GM23338 (cell line): ENCODE results near the gene UNC45B. TPM values are rescaled to one million over a fixed set of nuclear protein-coding genes. Genes with fewer than 3 reads are reported as not detected.

Experiments used
- ATAC-seq: fragments of 200-7000 bp; cut with Tn5 transposase; 3 replicates; pipeline ENCODE4 v1.9.1; 2020
- DNase-seq: peaks from one replicate; pipeline ENCODE4 v3.0.0-alpha.2; 2015; ENCODE audit warnings: low spot score
- H2AFZ ChIP-seq: fragments of 200-600 bp; sonication (generic); 2 replicates; pipeline ENCODE4 v1.8.0; 2016; ENCODE audit warnings: antibody characterized with exemption, mild to moderate bottlenecking, moderate library complexity
- H3F3A ChIP-seq: fragments of 200-600 bp; sonication (generic); replicated peaks from 2 replicates; pipeline ENCODE4 v1.8.0; 2017; ENCODE audit warnings: antibody characterized with exemption, mixed run types, low read depth
- H3K27ac ChIP-seq: fragments of 200-600 bp; sonication (generic); 2 replicates; pipeline ENCODE4 v1.6.1; 2016; ENCODE audit warnings: low read depth
- H3K27me3 ChIP-seq: fragments of 200-600 bp; sonication (generic); 2 replicates; pipeline ENCODE4 v1.8.0; 2016; ENCODE audit warnings: mild to moderate bottlenecking, mixed run types, moderate library complexity; ENCODE audit not compliant: insufficient read depth
- H3K36me3 ChIP-seq: fragments of 200-600 bp; sonication (generic); 2 replicates; pipeline ENCODE4 v1.8.0; 2016; ENCODE audit warnings: mild to moderate bottlenecking; ENCODE audit not compliant: insufficient read depth
- H3K4me1 ChIP-seq: fragments of 200-600 bp; sonication (generic); 2 replicates; pipeline ENCODE4 v1.8.0; 2016; ENCODE audit warnings: mild to moderate bottlenecking, moderate library complexity; ENCODE audit not compliant: insufficient read depth
- H3K4me2 ChIP-seq: fragments of 200-600 bp; sonication (generic); 2 replicates; pipeline ENCODE4 v1.7.1; 2017; ENCODE audit warnings: mixed run types
- H3K4me3 ChIP-seq: fragments of 200-600 bp; sonication (generic); 2 replicates; pipeline ENCODE4 v1.6.1; 2016; ENCODE audit warnings: mixed run types
- H3K79me2 ChIP-seq: fragments of 200-600 bp; sonication (generic); replicated peaks from 2 replicates; pipeline ENCODE4 v1.8.0; 2017; ENCODE audit warnings: mild to moderate bottlenecking; ENCODE audit not compliant: insufficient read depth
- H3K9me2 ChIP-seq: fragments of 200-600 bp; sonication (generic); 2 replicates; pipeline ENCODE4 v1.8.0; 2017; ENCODE audit not compliant: insufficient read depth
- H4K20me1 ChIP-seq: fragments of 200-600 bp; sonication (generic); replicated peaks from 2 replicates; pipeline ENCODE4 v1.8.0; 2017; ENCODE audit warnings: mild to moderate bottlenecking; ENCODE audit not compliant: insufficient read depth
- H3K27ac Mint-ChIP-seq: 2 replicates; pipeline ENCODE4 v1.8.0; 2020; ENCODE audit warnings: inconsistent platforms, mild to moderate bottlenecking, moderate library complexity, mixed read lengths
- H3K27me3 Mint-ChIP-seq: 3 replicates; pipeline ENCODE4 v1.8.0; 2022; ENCODE audit warnings: low read depth, mild to moderate bottlenecking, moderate library complexity, mixed read lengths, inconsistent platforms; ENCODE audit not compliant: insufficient read depth, poor library complexity
- H3K36me3 Mint-ChIP-seq: 3 replicates; pipeline ENCODE4 v1.8.0; 2021; ENCODE audit warnings: low read depth, mild to moderate bottlenecking, inconsistent platforms, moderate library complexity, mixed read lengths
- H3K4me1 Mint-ChIP-seq: 3 replicates; pipeline ENCODE4 v1.8.0; 2020; ENCODE audit warnings: mild to moderate bottlenecking, inconsistent platforms, mixed read lengths
- H3K4me3 Mint-ChIP-seq: 3 replicates; pipeline ENCODE4 v1.8.0; 2021; ENCODE audit warnings: moderate library complexity, mild to moderate bottlenecking, inconsistent platforms, mixed read lengths
- H3K9me3 Mint-ChIP-seq: 3 replicates; pipeline ENCODE4 v1.8.0; 2020; ENCODE audit warnings: moderate library complexity, mild to moderate bottlenecking, inconsistent platforms, mixed read lengths
- CREB1 ChIP-seq: fragments of 250-450 bp; sonication (Bioruptor Pico); IDR thresholded peaks from 2 replicates; pipeline ENCODE4 v1.5.0; 2020; ENCODE audit warnings: low read depth, mild to moderate bottlenecking, moderate library complexity
- EZH2 ChIP-seq: fragments of 200-600 bp; sonication (generic); IDR thresholded peaks from one replicate; pipeline ENCODE4 v1.8.0; 2017; ENCODE audit warnings: antibody characterized with exemption, mild to moderate bottlenecking, low read depth; ENCODE audit not compliant: unreplicated experiment
- EZH2phosphoT487 ChIP-seq: fragments of 200-600 bp; sonication (generic); IDR thresholded peaks from one replicate; pipeline ENCODE4 v1.8.1; 2018; ENCODE audit warnings: antibody characterized with exemption; ENCODE audit not compliant: unreplicated experiment
- JUNB ChIP-seq: IDR thresholded peaks from one replicate; pipeline ENCODE4 v1.6.1; 2016; ENCODE audit warnings: antibody characterized with exemption; ENCODE audit not compliant: unreplicated experiment
- NANOG ChIP-seq: IDR thresholded peaks from 2 replicates; pipeline ENCODE4 v1.6.1; 2016; ENCODE audit warnings: antibody characterized with exemption, borderline replicate concordance
- POLR2AphosphoS5 ChIP-seq: IDR thresholded peaks from 2 replicates; pipeline ENCODE4 v1.6.1; 2016; ENCODE audit warnings: antibody characterized with exemption, low read depth
- STAT1 ChIP-seq: IDR thresholded peaks from one replicate; pipeline ENCODE4 v1.6.1; 2016; ENCODE audit warnings: antibody characterized with exemption; ENCODE audit not compliant: unreplicated experiment
- ZNF114 ChIP-seq: fragments of 250-450 bp; sonication (Bioruptor Pico); IDR thresholded peaks from 2 replicates; pipeline ENCODE4 v1.5.0; 2020; ENCODE audit warnings: mild to moderate bottlenecking, moderate library complexity
- ZNF331 ChIP-seq: fragments of 250-450 bp; sonication (Bioruptor Pico); IDR thresholded peaks from 2 replicates; pipeline ENCODE4 v1.5.0; 2020; ENCODE audit warnings: low read depth, mild to moderate bottlenecking, moderate library complexity
- polyA plus RNA-seq: library from polyadenylated mRNA; unstranded; fragments of >200 nt; fragmentation: Nextera tagmentation; extraction: Ambion mirVana; gene quantifications from 2 replicates; pipeline ENCODE4 v1.2.1, GENCODE V29; 2016
- total RNA-seq: library from RNA; depleted of rRNA; stranded (reverse); fragments of >200 nt; shearing (Covaris generic); gene quantifications from 2 replicates; pipeline ENCODE4 v1.2.3, GENCODE V29; 2014
- TF ChIP-seq, protein P1 (sequence below): IDR thresholded peaks from one replicate; pipeline ENCODE4 v1.6.1; 2018; ENCODE audit warnings: antibody characterized with exemption; ENCODE audit not compliant: unreplicated experiment
- TF ChIP-seq, protein P2 (sequence below): fragments of 250-450 bp; sonication (Bioruptor Pico); IDR thresholded peaks from 2 replicates; pipeline ENCODE4 v1.5.0; 2020; ENCODE audit warnings: mild to moderate bottlenecking, moderate library complexity
- TF ChIP-seq, protein P3 (sequence below), 2 experiments: fragments of 200-600 bp in 1 of 2; sonication (generic) in 1 of 2; conservative IDR thresholded peaks; 2 replicates each; pipeline versions ENCODE4 v1.5.1 to v1.6.1; 2016 to 2017; ENCODE audit warnings: antibody characterized with exemption in 2 of 2, low read depth in 2 of 2, mild to moderate bottlenecking in 2 of 2, moderate library complexity in 1 of 2
- TF ChIP-seq, protein P4 (sequence below): IDR thresholded peaks from 2 replicates; pipeline ENCODE4 v1.6.1; 2016; ENCODE audit warnings: antibody characterized with exemption

Gene UNC45B
- total and polyA plus RNA-seq, 2 experiments from 2014 or later: 0.03 TPM; not detected in 1

DNA sequence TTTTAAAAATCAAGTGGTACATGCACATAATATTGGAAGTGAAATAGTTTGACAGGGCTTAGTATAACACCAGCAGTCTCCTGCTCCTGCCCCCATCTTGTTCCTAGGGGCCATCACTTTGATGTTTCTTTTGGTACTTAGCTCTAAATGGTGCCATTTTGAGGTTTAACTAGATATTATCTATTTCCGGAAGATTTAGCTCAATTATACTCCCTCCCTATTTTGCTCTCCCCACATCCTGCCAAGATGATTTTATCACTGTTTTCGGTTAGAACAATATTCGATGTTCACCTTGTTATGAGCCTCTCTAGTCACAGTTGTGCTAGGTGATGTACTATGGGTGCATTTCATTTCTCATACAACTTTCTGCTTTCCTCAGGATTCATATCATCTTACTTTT lies 66.6 kb downstream of the UNC45B start:
- Histone ChIP-seq H3K4me3 (no peak overlapping the region), H3K27me3 (no peaks in the 10 kb centered on the region), H3K79me2 (no peaks in the 10 kb centered on the region), H4K20me1 (no peaks in the 10 kb centered on the region), H3K9me2 (no peaks in the 10 kb centered on the region), H3K4me1 (no peaks in the 10 kb centered on the region), H3K4me2 (no peak overlapping the region), H3K36me3 (no peaks in the 10 kb centered on the region), H3F3A (no peaks in the 10 kb centered on the region), H2AFZ (no peak overlapping the region), H3K27ac (no peak overlapping the region)
- Mint-ChIP-seq H3K27ac (no peak overlapping the region), H3K4me1 (peaks cover 6% of the 10 kb centered on the region), H3K9me3 (no peaks in the 10 kb centered on the region), H3K27me3 (peaks cover 7% of the 10 kb centered on the region), H3K36me3 (no peaks in the 10 kb centered on the region), H3K4me3 (no peak overlapping the region)
- ATAC-seq (no peak), DNase-seq (no peak)
- no peak for TF ChIP-seq ZNF114 (CRISPR knock-in tag)
- no peak for TF ChIP-seq STAT1
- no peak for TF ChIP-seq ZNF331 (CRISPR knock-in tag)
- no peak for TF ChIP-seq NANOG
- TF ChIP-seq, protein P1, sequence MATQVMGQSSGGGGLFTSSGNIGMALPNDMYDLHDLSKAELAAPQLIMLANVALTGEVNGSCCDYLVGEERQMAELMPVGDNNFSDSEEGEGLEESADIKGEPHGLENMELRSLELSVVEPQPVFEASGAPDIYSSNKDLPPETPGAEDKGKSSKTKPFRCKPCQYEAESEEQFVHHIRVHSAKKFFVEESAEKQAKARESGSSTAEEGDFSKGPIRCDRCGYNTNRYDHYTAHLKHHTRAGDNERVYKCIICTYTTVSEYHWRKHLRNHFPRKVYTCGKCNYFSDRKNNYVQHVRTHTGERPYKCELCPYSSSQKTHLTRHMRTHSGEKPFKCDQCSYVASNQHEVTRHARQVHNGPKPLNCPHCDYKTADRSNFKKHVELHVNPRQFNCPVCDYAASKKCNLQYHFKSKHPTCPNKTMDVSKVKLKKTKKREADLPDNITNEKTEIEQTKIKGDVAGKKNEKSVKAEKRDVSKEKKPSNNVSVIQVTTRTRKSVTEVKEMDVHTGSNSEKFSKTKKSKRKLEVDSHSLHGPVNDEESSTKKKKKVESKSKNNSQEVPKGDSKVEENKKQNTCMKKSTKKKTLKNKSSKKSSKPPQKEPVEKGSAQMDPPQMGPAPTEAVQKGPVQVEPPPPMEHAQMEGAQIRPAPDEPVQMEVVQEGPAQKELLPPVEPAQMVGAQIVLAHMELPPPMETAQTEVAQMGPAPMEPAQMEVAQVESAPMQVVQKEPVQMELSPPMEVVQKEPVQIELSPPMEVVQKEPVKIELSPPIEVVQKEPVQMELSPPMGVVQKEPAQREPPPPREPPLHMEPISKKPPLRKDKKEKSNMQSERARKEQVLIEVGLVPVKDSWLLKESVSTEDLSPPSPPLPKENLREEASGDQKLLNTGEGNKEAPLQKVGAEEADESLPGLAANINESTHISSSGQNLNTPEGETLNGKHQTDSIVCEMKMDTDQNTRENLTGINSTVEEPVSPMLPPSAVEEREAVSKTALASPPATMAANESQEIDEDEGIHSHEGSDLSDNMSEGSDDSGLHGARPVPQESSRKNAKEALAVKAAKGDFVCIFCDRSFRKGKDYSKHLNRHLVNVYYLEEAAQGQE: no peak
- TF ChIP-seq EZH2: no peak
- TF ChIP-seq, protein P2, sequence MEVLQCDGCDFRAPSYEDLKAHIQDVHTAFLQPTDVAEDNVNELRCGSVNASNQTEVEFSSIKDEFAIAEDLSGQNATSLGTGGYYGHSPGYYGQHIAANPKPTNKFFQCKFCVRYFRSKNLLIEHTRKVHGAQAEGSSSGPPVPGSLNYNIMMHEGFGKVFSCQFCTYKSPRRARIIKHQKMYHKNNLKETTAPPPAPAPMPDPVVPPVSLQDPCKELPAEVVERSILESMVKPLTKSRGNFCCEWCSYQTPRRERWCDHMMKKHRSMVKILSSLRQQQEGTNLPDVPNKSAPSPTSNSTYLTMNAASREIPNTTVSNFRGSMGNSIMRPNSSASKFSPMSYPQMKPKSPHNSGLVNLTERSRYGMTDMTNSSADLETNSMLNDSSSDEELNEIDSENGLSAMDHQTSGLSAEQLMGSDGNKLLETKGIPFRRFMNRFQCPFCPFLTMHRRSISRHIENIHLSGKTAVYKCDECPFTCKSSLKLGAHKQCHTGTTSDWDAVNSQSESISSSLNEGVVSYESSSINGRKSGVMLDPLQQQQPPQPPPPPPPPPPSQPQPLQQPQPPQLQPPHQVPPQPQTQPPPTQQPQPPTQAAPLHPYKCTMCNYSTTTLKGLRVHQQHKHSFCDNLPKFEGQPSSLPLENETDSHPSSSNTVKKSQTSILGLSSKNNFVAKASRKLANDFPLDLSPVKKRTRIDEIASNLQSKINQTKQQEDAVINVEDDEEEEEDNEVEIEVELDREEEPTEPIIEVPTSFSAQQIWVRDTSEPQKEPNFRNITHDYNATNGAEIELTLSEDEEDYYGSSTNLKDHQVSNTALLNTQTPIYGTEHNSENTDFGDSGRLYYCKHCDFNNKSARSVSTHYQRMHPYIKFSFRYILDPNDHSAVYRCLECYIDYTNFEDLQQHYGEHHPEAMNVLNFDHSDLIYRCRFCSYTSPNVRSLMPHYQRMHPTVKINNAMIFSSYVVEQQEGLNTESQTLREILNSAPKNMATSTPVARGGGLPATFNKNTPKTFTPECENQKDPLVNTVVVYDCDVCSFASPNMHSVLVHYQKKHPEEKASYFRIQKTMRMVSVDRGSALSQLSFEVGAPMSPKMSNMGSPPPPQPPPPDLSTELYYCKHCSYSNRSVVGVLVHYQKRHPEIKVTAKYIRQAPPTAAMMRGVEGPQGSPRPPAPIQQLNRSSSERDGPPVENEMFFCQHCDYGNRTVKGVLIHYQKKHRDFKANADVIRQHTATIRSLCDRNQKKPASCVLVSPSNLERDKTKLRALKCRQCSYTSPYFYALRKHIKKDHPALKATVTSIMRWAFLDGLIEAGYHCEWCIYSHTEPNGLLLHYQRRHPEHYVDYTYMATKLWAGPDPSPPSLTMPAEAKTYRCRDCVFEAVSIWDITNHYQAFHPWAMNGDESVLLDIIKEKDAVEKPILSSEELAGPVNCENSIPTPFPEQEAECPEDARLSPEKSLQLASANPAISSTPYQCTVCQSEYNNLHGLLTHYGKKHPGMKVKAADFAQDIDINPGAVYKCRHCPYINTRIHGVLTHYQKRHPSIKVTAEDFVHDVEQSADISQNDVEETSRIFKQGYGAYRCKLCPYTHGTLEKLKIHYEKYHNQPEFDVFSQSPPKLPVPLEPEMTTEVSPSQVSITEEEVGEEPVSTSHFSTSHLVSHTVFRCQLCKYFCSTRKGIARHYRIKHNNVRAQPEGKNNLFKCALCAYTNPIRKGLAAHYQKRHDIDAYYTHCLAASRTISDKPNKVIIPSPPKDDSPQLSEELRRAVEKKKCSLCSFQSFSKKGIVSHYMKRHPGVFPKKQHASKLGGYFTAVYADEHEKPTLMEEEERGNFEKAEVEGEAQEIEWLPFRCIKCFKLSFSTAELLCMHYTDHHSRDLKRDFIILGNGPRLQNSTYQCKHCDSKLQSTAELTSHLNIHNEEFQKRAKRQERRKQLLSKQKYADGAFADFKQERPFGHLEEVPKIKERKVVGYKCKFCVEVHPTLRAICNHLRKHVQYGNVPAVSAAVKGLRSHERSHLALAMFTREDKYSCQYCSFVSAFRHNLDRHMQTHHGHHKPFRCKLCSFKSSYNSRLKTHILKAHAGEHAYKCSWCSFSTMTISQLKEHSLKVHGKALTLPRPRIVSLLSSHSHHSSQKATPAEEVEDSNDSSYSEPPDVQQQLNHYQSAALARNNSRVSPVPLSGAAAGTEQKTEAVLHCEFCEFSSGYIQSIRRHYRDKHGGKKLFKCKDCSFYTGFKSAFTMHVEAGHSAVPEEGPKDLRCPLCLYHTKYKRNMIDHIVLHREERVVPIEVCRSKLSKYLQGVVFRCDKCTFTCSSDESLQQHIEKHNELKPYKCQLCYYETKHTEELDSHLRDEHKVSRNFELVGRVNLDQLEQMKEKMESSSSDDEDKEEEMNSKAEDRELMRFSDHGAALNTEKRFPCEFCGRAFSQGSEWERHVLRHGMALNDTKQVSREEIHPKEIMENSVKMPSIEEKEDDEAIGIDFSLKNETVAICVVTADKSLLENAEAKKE (CRISPR knock-in tag): no peak
- TF ChIP-seq JUNB: no peak
- TF ChIP-seq, protein P3, sequence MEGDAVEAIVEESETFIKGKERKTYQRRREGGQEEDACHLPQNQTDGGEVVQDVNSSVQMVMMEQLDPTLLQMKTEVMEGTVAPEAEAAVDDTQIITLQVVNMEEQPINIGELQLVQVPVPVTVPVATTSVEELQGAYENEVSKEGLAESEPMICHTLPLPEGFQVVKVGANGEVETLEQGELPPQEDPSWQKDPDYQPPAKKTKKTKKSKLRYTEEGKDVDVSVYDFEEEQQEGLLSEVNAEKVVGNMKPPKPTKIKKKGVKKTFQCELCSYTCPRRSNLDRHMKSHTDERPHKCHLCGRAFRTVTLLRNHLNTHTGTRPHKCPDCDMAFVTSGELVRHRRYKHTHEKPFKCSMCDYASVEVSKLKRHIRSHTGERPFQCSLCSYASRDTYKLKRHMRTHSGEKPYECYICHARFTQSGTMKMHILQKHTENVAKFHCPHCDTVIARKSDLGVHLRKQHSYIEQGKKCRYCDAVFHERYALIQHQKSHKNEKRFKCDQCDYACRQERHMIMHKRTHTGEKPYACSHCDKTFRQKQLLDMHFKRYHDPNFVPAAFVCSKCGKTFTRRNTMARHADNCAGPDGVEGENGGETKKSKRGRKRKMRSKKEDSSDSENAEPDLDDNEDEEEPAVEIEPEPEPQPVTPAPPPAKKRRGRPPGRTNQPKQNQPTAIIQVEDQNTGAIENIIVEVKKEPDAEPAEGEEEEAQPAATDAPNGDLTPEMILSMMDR (conservative IDR thresholded peaks at IDR 0.05; ENCODE audit: low read depth in 2 of 2): no peak
- TF ChIP-seq POLR2AphosphoS5: no peak
- TF ChIP-seq, protein P4, sequence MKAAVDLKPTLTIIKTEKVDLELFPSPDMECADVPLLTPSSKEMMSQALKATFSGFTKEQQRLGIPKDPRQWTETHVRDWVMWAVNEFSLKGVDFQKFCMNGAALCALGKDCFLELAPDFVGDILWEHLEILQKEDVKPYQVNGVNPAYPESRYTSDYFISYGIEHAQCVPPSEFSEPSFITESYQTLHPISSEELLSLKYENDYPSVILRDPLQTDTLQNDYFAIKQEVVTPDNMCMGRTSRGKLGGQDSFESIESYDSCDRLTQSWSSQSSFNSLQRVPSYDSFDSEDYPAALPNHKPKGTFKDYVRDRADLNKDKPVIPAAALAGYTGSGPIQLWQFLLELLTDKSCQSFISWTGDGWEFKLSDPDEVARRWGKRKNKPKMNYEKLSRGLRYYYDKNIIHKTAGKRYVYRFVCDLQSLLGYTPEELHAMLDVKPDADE: no peak
- no peak for TF ChIP-seq EZH2phosphoT487
- no peak for TF ChIP-seq CREB1 (CRISPR knock-in tag)
